ENCODE measurements around the gene SMIM41.

GRCh38 chr12:52080403-52081251 is 1.1 kb downstream of the SMIM41 start:
- TF ChIP-seq REST (IDR thresholded peaks at IDR 0.05; ENCODE audit: insufficient read depth in 1 of 2, low read depth in 2 of 2, low read length in 2 of 2) (no peak), SIN3A (IDR thresholded peaks at IDR 0.05; ENCODE audit: borderline replicate concordance, insufficient read depth, low read length) (no peak), TAF1 (IDR thresholded peaks at IDR 0.05; ENCODE audit: borderline replicate concordance, insufficient read depth, low read length) (no peak), POLR2AphosphoS5 (IDR thresholded peaks at IDR 0.05; ENCODE audit: low read depth, low read length) (no peak)

All from PFSK-1 (cell line).